Loucy (cell line): Measurements from ENCODE around the gene NAA30.

Experiments
- CTCF ChIP-seq: fragments of 200-600 bp; sonication (generic); conservative IDR thresholded peaks from 2 replicates; pipeline ENCODE4 v1.5.1; 2014; ENCODE audit warnings: mild to moderate bottlenecking, antibody characterized with exemption, low read length
- EZH2phosphoT487 ChIP-seq: fragments of 200-600 bp; IDR thresholded peaks from 2 replicates; pipeline ENCODE4 v1.6.1; 2018; ENCODE audit warnings: antibody characterized with exemption, mild to moderate bottlenecking, moderate library complexity, borderline replicate concordance

GRCh38 chr14:57382283-57382682 is 8.1 kb upstream of the NAA30 start:
- TF ChIP-seq CTCF (no peak), EZH2phosphoT487 (no peak)
